GM19025 (cell line): ENCODE measurements around the gene LRIG2.
"Not testable (repeated sequence)": the region's sequence is repeated elsewhere in the genome, so short reads cannot be mapped to it uniquely, and the experiment has no call there.

Experiments used
- ATAC-seq: cut with Tn5 transposase; IDR thresholded peaks from one replicate; pipeline ENCODE4 v1.9.1; 2021; ENCODE audit warnings: mild to moderate bottlenecking, low read depth, moderate library complexity; ENCODE audit not compliant: unreplicated experiment

LRIG2 gene

GRCh38 chr1:113072757-113073478, at the start of gene LRIG2:
LRIG2 (plus strand) TSS chr1:113073198; CDS start chr1:113073407, 209 bp downstream.
- peak; percentile 95 for ATAC-seq

GRCh38 chr1:113023316-113023715, 49.7 kb upstream of the LRIG2 start:
- ATAC-seq, result not testable (repeated sequence)

- ATAC-seq, result no peak
Observed at GRCh38 chr1:113027007-113027406, 46.0 kb upstream of the LRIG2 start.

GRCh38 chr1:113027449-113027848, 45.5 kb upstream of the LRIG2 start:
- no peak for ATAC-seq

GRCh38 chr1:113029822-113030221, 43.2 kb upstream of the LRIG2 start:
- no peak for ATAC-seq

- ATAC-seq, result peak; percentile 76
Observed at GRCh38 chr1:113031171-113031933, 41.6 kb upstream of the LRIG2 start.

GRCh38 chr1:113035086-113035485, 37.9 kb upstream of the LRIG2 start:
- ATAC-seq, result no peak

GRCh38 chr1:113036639-113037321, 36.2 kb upstream of the LRIG2 start:
- ATAC-seq, result no peak

GRCh38 chr1:113040041-113040440, 33.0 kb upstream of the LRIG2 start:
- ATAC-seq, result no peak

- no peak for ATAC-seq
Observed at GRCh38 chr1:113040718-113041412, 32.1 kb upstream of the LRIG2 start.

- ATAC-seq, result no peak
Observed at GRCh38 chr1:113041569-113042284, 31.3 kb upstream of the LRIG2 start.

GRCh38 chr1:113042285-113043143, 30.5 kb upstream of the LRIG2 start:
- peak; percentile 72 for ATAC-seq

GRCh38 chr1:113043144-113043488, 29.9 kb upstream of the LRIG2 start:
- ATAC-seq, result not testable (repeated sequence)

GRCh38 chr1:113046569-113046968, 26.4 kb upstream of the LRIG2 start:
- ATAC-seq, result no peak

GRCh38 chr1:113048064-113048463, 24.9 kb upstream of the LRIG2 start:
- ATAC-seq, result no peak

GRCh38 chr1:113053344-113054126, 19.5 kb upstream of the LRIG2 start:
- no peak for ATAC-seq

- no peak for ATAC-seq
Observed at GRCh38 chr1:113055570-113055969, 17.4 kb upstream of the LRIG2 start.

GRCh38 chr1:113057006-113057405, 16.0 kb upstream of the LRIG2 start:
- no peak for ATAC-seq
